Cardiac fibroblast (primary cell): ENCODE measurements around the gene GPR161.
A peak's percentile ranks its signal among the peaks of the same experiment; 100 is the strongest.

ENCODE experiments used
- DNase-seq, 2 donors: peaks; one replicate each; pipeline versions ENCODE4 v3.0.0 to v3.0.0-alpha.2; 2010; ENCODE audit warnings: low read depth in 2 of 2
- H3K4me3 ChIP-seq, 2 donors: replicated peaks in 1 of 2; 1 replicate in 1 of 2; 2 replicates in 1 of 2; pipeline ENCODE4 v1.5.1; 2011; ENCODE audit warnings: low read depth in 2 of 2, low read length in 2 of 2, mild to moderate bottlenecking in 2 of 2, moderate library complexity in 1 of 2
- TF ChIP-seq, protein P1 (sequence below): IDR thresholded peaks from one replicate; pipeline ENCODE4 v1.5.1; 2011; ENCODE audit warnings: low read depth, mild to moderate bottlenecking, low read length, inconsistent platforms

GPR161 gene

DNA sequence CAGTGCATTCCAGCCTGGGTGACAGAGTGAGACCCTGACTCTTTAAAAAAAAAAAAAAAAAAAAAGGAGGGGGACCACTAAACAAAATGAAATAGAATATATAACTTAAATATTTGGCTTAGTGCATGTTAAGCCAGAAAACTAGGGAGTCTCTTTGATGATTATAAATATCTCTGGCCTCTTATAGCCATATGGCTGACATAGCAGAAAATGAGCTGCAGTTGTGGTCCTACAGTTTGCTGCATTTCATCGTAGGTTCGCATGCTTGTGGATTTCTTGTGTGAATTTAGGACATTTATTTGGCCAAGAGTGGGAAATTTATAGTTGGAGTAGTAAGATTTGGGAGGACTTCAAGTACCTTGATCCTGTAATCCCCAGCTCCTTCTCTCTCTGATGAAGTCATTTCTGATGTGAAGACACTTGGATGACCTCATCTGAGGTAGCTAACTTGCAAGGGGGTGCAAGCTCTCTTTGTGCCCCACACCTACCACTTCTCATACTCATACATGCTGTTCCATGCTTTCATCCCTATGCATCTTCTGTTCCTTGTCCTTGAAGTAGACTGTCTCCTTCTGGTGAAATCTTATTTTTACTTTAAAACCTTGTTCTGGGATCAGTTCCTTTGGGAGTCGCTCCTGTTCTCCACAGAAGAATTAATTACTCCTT lies 35.7 kb upstream of the GPR161 start:
- no peak for DNase-seq
- TF ChIP-seq, protein P1, sequence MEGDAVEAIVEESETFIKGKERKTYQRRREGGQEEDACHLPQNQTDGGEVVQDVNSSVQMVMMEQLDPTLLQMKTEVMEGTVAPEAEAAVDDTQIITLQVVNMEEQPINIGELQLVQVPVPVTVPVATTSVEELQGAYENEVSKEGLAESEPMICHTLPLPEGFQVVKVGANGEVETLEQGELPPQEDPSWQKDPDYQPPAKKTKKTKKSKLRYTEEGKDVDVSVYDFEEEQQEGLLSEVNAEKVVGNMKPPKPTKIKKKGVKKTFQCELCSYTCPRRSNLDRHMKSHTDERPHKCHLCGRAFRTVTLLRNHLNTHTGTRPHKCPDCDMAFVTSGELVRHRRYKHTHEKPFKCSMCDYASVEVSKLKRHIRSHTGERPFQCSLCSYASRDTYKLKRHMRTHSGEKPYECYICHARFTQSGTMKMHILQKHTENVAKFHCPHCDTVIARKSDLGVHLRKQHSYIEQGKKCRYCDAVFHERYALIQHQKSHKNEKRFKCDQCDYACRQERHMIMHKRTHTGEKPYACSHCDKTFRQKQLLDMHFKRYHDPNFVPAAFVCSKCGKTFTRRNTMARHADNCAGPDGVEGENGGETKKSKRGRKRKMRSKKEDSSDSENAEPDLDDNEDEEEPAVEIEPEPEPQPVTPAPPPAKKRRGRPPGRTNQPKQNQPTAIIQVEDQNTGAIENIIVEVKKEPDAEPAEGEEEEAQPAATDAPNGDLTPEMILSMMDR, result no peak
- H3K4me3 ChIP-seq, result no peak overlapping the region

- TF ChIP-seq, protein P1, result no peak
- no peak for DNase-seq
Observed at GRCh38 chr1:168170564-168171508, 34.1 kb upstream of the GPR161 start.

GRCh38 chr1:168167806-168168205 lies 31.1 kb upstream of the GPR161 start:
- TF ChIP-seq, protein P1, result no peak
- H3K4me3 ChIP-seq, result no peak overlapping the region
- DNase-seq, result no peak

More at GRCh38 chr1:168170564-168171508, 34.1 kb upstream of the GPR161 start:
- H3K4me3 ChIP-seq, result no peak overlapping the region

DNA sequence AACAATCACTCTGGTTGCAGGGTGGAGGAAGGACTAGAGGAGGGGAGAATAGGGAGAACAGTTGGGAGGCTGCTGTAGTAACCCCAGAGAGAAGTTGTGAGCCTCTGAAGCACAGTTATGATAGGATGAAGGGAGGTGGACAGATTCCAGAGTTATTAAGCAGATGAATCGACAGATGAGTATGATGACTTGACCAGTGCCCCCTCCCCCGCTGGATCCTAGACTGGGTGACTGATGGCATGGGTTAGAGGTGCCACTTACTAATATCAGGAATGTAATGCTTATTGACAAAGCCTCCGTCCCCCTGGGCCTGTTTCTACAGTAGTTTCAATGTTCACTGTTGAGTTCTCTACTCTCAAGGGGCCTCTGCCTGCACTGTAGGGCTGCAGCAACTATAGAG lies 28.0 kb upstream of the GPR161 start:
- DNase-seq, result peak in 1 of 2 donors; percentile 14
- TF ChIP-seq, protein P1, result no peak
- H3K4me3 ChIP-seq, result no peak overlapping the region

DNA sequence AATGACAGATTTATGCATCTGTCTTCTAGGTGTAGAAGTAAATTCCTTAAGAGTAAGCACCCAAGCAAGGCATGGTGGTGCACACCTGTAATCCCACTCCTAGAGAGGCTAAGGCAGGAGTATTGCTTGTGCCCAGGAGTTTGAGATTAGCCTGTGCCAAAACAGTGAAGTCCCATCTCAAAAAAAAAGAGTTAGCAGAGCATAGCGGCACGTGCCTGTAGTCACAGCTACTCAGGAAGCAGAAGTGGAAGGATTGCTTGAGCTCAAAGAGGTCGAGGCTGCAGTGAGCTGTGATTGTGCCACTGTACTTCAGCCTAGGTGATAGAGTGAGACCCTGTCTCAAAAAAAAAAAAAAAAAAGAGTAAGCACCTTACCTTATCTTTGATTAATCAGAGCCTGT lies 26.9 kb upstream of the GPR161 start:
- TF ChIP-seq, protein P1, result no peak

GRCh38 chr1:168161459-168161858 lies 24.7 kb upstream of the GPR161 start:
- peak in 1 of 2 donors; percentile 55 for DNase-seq
- TF ChIP-seq, protein P1, result no peak
- H3K4me3 ChIP-seq, result no peak overlapping the region

More for the DNA sequence above, 26.9 kb upstream of the GPR161 start:
- no peak overlapping the region for H3K4me3 ChIP-seq
- no peak for DNase-seq
